ENCODE data around the gene SUPT4H1. TPM values are rescaled to one million over a fixed set of nuclear protein-coding genes. Genes with fewer than 3 reads are reported as not detected.

The SUPT4H1 gene
- total RNA-seq, 1 experiment from 2014 or later, result 109 TPM

DNA sequence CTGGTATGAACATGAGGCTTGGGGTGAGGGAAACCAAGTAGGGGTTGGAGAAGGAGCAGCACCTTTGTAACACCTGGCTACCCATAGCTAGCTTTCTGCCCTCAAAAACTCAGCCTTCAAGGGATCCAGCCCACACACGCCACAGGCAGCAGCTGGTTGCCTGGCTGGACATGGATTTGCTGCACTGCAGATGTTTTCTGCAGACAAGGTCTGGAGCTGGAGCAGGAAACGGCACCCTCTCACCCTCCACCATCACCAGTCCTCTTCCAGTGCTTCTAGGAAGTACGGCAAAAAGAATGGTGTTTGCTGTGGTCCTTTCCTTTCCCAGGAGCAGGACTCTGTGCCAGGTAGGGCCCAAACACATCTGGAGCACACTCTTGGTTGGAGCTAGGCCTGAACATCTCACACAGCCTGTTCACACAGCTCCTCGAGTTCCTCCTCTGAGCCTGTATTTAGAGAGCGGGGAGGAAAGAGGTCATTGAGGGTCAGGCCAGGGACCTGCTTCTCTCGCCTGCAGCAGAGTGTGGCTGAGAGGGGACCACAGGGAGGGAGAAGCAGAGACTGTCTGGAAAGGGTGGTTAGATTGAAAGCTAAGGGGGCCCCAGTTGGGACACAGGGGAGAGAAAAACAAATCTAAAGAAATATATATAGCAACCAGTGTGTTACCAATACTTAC is 2.7 kb upstream of the SUPT4H1 start:
- Mint-ChIP-seq H3K4me3 (no peak overlapping the region), H3K27me3 (ENCODE audit: low read depth) (peaks cover 5% of the 10 kb centered on the region; the same call in 1 of the 2 replicates), H3K4me1 (peaks cover 12 to 15% of the 10 kb centered on the region in 2 experiments), H3K27ac (peak overlapping the region in 1 of 3 experiments; percentile 68; a peak in 1 of 7 replicates), H3K36me3 (ENCODE audit: insufficient read depth in 1 of 3, low read depth in 3 of 3) (peaks cover 6 to 13% (median 12%) of the 10 kb centered on the region in 3 experiments; a peak in 6 of 7 replicates), H3K9me3 (no peaks in the 10 kb centered on the region)
- peak overlapping the region; percentile 12 for H2BK12ac ChIP-seq (ENCODE audit: insufficient read length, low read depth, low read length)
- H3K27ac ChIP-seq (ENCODE audit: insufficient read length, low read depth, low read length), result no peak overlapping the region
- no peak overlapping the region for H2AK5ac ChIP-seq (ENCODE audit: insufficient read length, low read length)
- no peak overlapping the region for H3K4ac ChIP-seq (ENCODE audit: low read depth, low read length)
- H3K56ac ChIP-seq (ENCODE audit: insufficient read length, low read depth, low read length), result no peak overlapping the region
- H3K79me2 ChIP-seq (ENCODE audit: insufficient read depth, low read length), result peaks cover 5% of the 10 kb centered on the region; the same call in 1 of the 2 replicates
- no peak overlapping the region for H2BK120ac ChIP-seq (ENCODE audit: low read depth, low read length, poor library complexity, severe bottlenecking)
- H3K27me3 ChIP-seq (ENCODE audit: insufficient read depth, low read length), result no peaks in the 10 kb centered on the region
- H3K23me2 ChIP-seq (ENCODE audit: insufficient read length, low read depth, low read length, poor library complexity, severe bottlenecking), result peaks cover 10% of the 10 kb centered on the region
- no peak overlapping the region for H4K5ac ChIP-seq (ENCODE audit: insufficient read length, low read depth, low read length)
- no peak overlapping the region for H2BK20ac ChIP-seq (ENCODE audit: low read depth, low read length, poor library complexity, severe bottlenecking)
- H3K4me1 ChIP-seq (ENCODE audit: insufficient read depth, low read length), result no peaks in the 10 kb centered on the region
- H3K9ac ChIP-seq (ENCODE audit: extremely low read depth, insufficient read length, low read length), result no peak overlapping the region
- H2BK5ac ChIP-seq (ENCODE audit: insufficient read length, low read length), result no peak overlapping the region
- H3K9me3 ChIP-seq (ENCODE audit: control insufficient read depth, low read depth, low read length), result no peaks in the 10 kb centered on the region
- H3K79me1 ChIP-seq (ENCODE audit: insufficient read depth, low read depth, low read length, poor library complexity, severe bottlenecking), result peaks cover 2% of the 10 kb centered on the region
- H3K4me2 ChIP-seq (ENCODE audit: insufficient read depth, insufficient read length, low read length), result no peak overlapping the region
- TF ChIP-seq, protein P1, sequence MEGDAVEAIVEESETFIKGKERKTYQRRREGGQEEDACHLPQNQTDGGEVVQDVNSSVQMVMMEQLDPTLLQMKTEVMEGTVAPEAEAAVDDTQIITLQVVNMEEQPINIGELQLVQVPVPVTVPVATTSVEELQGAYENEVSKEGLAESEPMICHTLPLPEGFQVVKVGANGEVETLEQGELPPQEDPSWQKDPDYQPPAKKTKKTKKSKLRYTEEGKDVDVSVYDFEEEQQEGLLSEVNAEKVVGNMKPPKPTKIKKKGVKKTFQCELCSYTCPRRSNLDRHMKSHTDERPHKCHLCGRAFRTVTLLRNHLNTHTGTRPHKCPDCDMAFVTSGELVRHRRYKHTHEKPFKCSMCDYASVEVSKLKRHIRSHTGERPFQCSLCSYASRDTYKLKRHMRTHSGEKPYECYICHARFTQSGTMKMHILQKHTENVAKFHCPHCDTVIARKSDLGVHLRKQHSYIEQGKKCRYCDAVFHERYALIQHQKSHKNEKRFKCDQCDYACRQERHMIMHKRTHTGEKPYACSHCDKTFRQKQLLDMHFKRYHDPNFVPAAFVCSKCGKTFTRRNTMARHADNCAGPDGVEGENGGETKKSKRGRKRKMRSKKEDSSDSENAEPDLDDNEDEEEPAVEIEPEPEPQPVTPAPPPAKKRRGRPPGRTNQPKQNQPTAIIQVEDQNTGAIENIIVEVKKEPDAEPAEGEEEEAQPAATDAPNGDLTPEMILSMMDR (conservative IDR thresholded peaks at IDR 0.05), result no peak
- H4K91ac ChIP-seq (ENCODE audit: insufficient read length, low read depth, low read length), result no peak overlapping the region
- no peak overlapping the region for H3T11ph ChIP-seq (ENCODE audit: low read length)
- no peak overlapping the region for H2AFZ ChIP-seq (ENCODE audit: low read length)
- no CpG with 5 or more reads among the region's 6 CpGs for WGBS (ENCODE audit: extremely low coverage, insufficient read length, low lambda C conversion rate)
- DNase-seq, result no peak
- H2BK15ac ChIP-seq (ENCODE audit: low read depth, low read length), result no peak overlapping the region
- H4K20me1 ChIP-seq (ENCODE audit: control insufficient read depth, insufficient read depth, insufficient read length), result no peaks in the 10 kb centered on the region
- H3K18ac ChIP-seq (ENCODE audit: insufficient read length, low read depth, low read length), result no peak overlapping the region
- H3K23ac ChIP-seq (ENCODE audit: insufficient read length, low read depth, low read length), result no peak overlapping the region
- H4K8ac ChIP-seq (replicated peaks; ENCODE audit: insufficient read length, low read depth, low read length), result no peak overlapping the region
- H3K14ac ChIP-seq (ENCODE audit: insufficient read depth, low read length), result no peak overlapping the region; the same call in 1 of the 2 replicates

Measured in H9 (cell line).